Ishikawa (cell line): Measurements from ENCODE around the gene PRKCB.

Source experiments
- CEBPB ChIP-seq: IDR thresholded peaks from 2 replicates; pipeline ENCODE4 v1.6.1; 2012
- CREB1 ChIP-seq: IDR thresholded peaks from 2 replicates; pipeline ENCODE4 v1.6.1; 2012; ENCODE audit warnings: low read depth
- EGR1 ChIP-seq: IDR thresholded peaks from 2 replicates; pipeline ENCODE4 v1.6.1; 2012
- EP300 ChIP-seq: IDR thresholded peaks from 2 replicates; pipeline ENCODE4 v1.6.1; 2012; ENCODE audit warnings: borderline replicate concordance
- FOXM1 ChIP-seq: IDR thresholded peaks from 2 replicates; pipeline ENCODE4 v1.6.1; 2012; ENCODE audit warnings: low read depth, borderline replicate concordance
- MAX ChIP-seq: IDR thresholded peaks from 2 replicates; pipeline ENCODE4 v1.6.1; 2012
- NFIC ChIP-seq: IDR thresholded peaks from 2 replicates; pipeline ENCODE4 v1.6.1; 2012
- RAD21 ChIP-seq: IDR thresholded peaks from 2 replicates; pipeline ENCODE4 v1.6.1; 2012; ENCODE audit warnings: low read depth
- REST ChIP-seq: IDR thresholded peaks from 2 replicates; pipeline ENCODE4 v1.6.1; 2012; ENCODE audit warnings: low read depth, mild to moderate bottlenecking
- TAF1 ChIP-seq: IDR thresholded peaks from 2 replicates; pipeline ENCODE4 v1.6.1; 2012; ENCODE audit warnings: low read depth, mild to moderate bottlenecking
- TCF12 ChIP-seq: IDR thresholded peaks from 2 replicates; pipeline ENCODE4 v1.6.1; 2012; ENCODE audit warnings: low read depth
- TEAD4 ChIP-seq: IDR thresholded peaks from 2 replicates; pipeline ENCODE4 v1.6.1; 2012
- USF1 ChIP-seq: IDR thresholded peaks from 2 replicates; pipeline ENCODE4 v1.6.1; 2012
- YY1 ChIP-seq: IDR thresholded peaks from 2 replicates; pipeline ENCODE4 v1.6.1; 2012; ENCODE audit warnings: low read depth
- ZBTB7A ChIP-seq: IDR thresholded peaks from 2 replicates; pipeline ENCODE4 v1.6.1; 2012; ENCODE audit warnings: low read depth

PRKCB gene

GRCh38 chr16:23898682-23899430 is 63.1 kb downstream of the PRKCB start:
- no peak for TF ChIP-seq EGR1
- TF ChIP-seq USF1, result no peak
- no peak for TF ChIP-seq MAX
- no peak for TF ChIP-seq REST
- TF ChIP-seq TAF1, result no peak
- TF ChIP-seq CEBPB, result no peak
- no peak for TF ChIP-seq YY1
- no peak for TF ChIP-seq CREB1
- TF ChIP-seq RAD21, result no peak
- no peak for TF ChIP-seq TEAD4
- TF ChIP-seq ZBTB7A, result no peak
- TF ChIP-seq TCF12, result no peak
- TF ChIP-seq EP300, result no peak
- no peak for TF ChIP-seq NFIC
- TF ChIP-seq FOXM1, result no peak

GRCh38 chr16:23899869-23900268 is 64.1 kb downstream of the PRKCB start:
- TF ChIP-seq NFIC (no peak), RAD21 (no peak), MAX (no peak), TCF12 (no peak), CEBPB (no peak)

- TF ChIP-seq EP300 (no peak), TEAD4 (no peak), NFIC (no peak), USF1 (no peak), TAF1 (no peak), TCF12 (no peak), RAD21 (no peak), MAX (no peak), REST (no peak), CEBPB (no peak), CREB1 (no peak), FOXM1 (no peak), YY1 (no peak)
These were observed 64.8 kb downstream of the PRKCB start for GRCh38 chr16:23900480-23901177.

GRCh38 chr16:23901178-23902033 is 65.6 kb downstream of the PRKCB start:
- TF ChIP-seq CEBPB (no peak), CREB1 (no peak)

- TF ChIP-seq EP300 (no peak), NFIC (no peak), FOXM1 (no peak), TEAD4 (no peak), EGR1 (no peak), RAD21 (no peak), TAF1 (no peak), REST (no peak), YY1 (no peak)
These were observed 66.4 kb downstream of the PRKCB start for GRCh38 chr16:23902034-23902747.
